ENCODE measurements around the gene TMEM63B.

DNA sequence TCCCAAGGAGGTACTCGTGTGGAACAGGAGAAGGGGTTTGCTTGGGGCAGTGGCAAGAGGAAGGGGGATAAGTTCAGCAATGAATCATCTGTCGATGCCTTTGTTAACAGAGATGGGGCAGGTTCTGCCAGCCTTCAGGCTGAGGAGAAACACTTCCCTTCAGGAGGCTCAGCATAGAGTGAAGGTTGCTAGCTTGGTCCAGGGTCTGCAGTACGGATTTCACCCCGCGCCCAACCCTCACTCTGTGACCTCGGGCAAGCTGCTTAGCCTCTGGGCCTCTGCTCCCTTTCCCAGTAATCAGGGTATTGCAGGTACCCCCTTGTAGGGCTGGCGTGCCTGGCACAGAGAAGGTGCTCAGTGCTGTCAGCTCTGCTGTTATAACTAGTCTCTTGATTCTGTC is 38.8 kb downstream of the TMEM63B start:
- TF ChIP-seq, protein P1, sequence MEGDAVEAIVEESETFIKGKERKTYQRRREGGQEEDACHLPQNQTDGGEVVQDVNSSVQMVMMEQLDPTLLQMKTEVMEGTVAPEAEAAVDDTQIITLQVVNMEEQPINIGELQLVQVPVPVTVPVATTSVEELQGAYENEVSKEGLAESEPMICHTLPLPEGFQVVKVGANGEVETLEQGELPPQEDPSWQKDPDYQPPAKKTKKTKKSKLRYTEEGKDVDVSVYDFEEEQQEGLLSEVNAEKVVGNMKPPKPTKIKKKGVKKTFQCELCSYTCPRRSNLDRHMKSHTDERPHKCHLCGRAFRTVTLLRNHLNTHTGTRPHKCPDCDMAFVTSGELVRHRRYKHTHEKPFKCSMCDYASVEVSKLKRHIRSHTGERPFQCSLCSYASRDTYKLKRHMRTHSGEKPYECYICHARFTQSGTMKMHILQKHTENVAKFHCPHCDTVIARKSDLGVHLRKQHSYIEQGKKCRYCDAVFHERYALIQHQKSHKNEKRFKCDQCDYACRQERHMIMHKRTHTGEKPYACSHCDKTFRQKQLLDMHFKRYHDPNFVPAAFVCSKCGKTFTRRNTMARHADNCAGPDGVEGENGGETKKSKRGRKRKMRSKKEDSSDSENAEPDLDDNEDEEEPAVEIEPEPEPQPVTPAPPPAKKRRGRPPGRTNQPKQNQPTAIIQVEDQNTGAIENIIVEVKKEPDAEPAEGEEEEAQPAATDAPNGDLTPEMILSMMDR (IDR thresholded peaks at IDR 0.05) = no peak
- no peak for TF ChIP-seq POLR2AphosphoS5 (IDR thresholded peaks at IDR 0.05)
